Panc1 (cell line): ENCODE measurements around the gene UBXN1. TPM values are rescaled to one million over a fixed set of nuclear protein-coding genes. Genes with fewer than 3 reads are reported as not detected.

Source experiments
- ATAC-seq: fragments of 200-7000 bp; cut with Tn5 transposase; 2 replicates; pipeline ENCODE4 v1.9.1; 2020; ENCODE audit warnings: mild to moderate bottlenecking, moderate library complexity
- BruUV-seq: library from RNA; stranded (reverse); fragments of 400-500 nt; replicated peaks from 2 replicates; lab custom pipeline; 2021; lab: Mats Ljungman, UMichigan
- CTCF ChIA-PET: fragments of 300-600 bp; sonication (Branson Sonifier 250); formaldehyde crosslinking; loops from one replicate; lab custom pipeline; 2022; ENCODE audit warnings: antibody characterized with exemption; lab: Charles Lee
- POLR2A ChIA-PET: fragments of 300-600 bp; sonication (Branson Sonifier 250); formaldehyde crosslinking; loops from one replicate; lab custom pipeline; 2022; ENCODE audit warnings: antibody characterized with exemption; lab: Charles Lee
- DNase-seq: peaks from one replicate; pipeline ENCODE4 v3.0.0-alpha.2; 2010; ENCODE audit warnings: low read depth, low spot score
- H3K27ac ChIP-seq: 2 replicates; pipeline ENCODE4 v1.5.1; 2011; ENCODE audit warnings: mild to moderate bottlenecking, low read length, inconsistent platforms
- H3K27me3 ChIP-seq: fragments of 200-500 bp; sonication (Bioruptor generic); 2 replicates; pipeline ENCODE4 v1.6.0; 2014; ENCODE audit warnings: low read length, inconsistent platforms; ENCODE audit not compliant: control insufficient read depth, insufficient read depth
- H3K36me3 ChIP-seq: fragments of 200-500 bp; sonication (Bioruptor generic); 2 replicates; pipeline ENCODE4 v1.5.1; 2014; ENCODE audit warnings: inconsistent platforms, mild to moderate bottlenecking, low read length, moderate library complexity; ENCODE audit not compliant: control insufficient read depth, insufficient read depth
- H3K4me1 ChIP-seq: 2 replicates; pipeline ENCODE4 v1.5.1; 2011; ENCODE audit warnings: inconsistent platforms, mild to moderate bottlenecking, low read length, moderate library complexity; ENCODE audit not compliant: control insufficient read depth, insufficient read depth
- H3K4me3 ChIP-seq, 2 experiments: 2 replicates each; pipeline ENCODE4 v1.5.1; 2011 to 2012; ENCODE audit warnings: low read depth in 2 of 2, low read length in 2 of 2, mild to moderate bottlenecking in 2 of 2, inconsistent platforms in 1 of 2, moderate library complexity in 1 of 2
- H3K9me3 ChIP-seq: fragments of 200-500 bp; sonication (Bioruptor generic); 2 replicates; pipeline ENCODE4 v1.5.1; 2014; ENCODE audit warnings: low read depth, mild to moderate bottlenecking, inconsistent platforms, low read length, moderate library complexity; ENCODE audit not compliant: control insufficient read depth, insufficient read depth
- POLR2AphosphoS5 ChIP-seq: IDR thresholded peaks from 2 replicates; pipeline ENCODE4 v1.6.1; 2012; ENCODE audit warnings: mild to moderate bottlenecking, low read depth, low read length, moderate library complexity
- REST ChIP-seq, 2 experiments: IDR thresholded peaks; 2 replicates each; pipeline ENCODE4 v1.6.1; 2011 to 2012; ENCODE audit warnings: low read depth in 2 of 2, control low read depth in 1 of 2, low read length in 1 of 2, mild to moderate bottlenecking in 1 of 2, moderate library complexity in 1 of 2; ENCODE audit not compliant: insufficient read depth in 1 of 2
- SIN3A ChIP-seq: IDR thresholded peaks from 2 replicates; pipeline ENCODE4 v1.6.1; 2012; ENCODE audit warnings: low read depth, mild to moderate bottlenecking, low read length, moderate library complexity, borderline replicate concordance; ENCODE audit not compliant: insufficient read depth
- TCF7L2 ChIP-seq: IDR thresholded peaks from 2 replicates; pipeline ENCODE4 v1.6.1; 2011; ENCODE audit warnings: mild to moderate bottlenecking, low read depth, low read length, inconsistent platforms
- in situ Hi-C: cut with HindIII; loops from 2 replicates; pipeline ENCODE4 v1.10.0; 2016; ENCODE audit warnings: low sequenced_read_pairs, low pct_unique_long_range_greater_than_20kb
- intact Hi-C: fragments of 100-400 bp; cut with micrococcal nuclease; formaldehyde crosslinking; loops from one replicate; pipeline ENCODE4 v1.10.0; 2022; ENCODE audit not compliant: unreplicated experiment
- total RNA-seq: library from RNA; stranded (reverse); gene quantifications from one replicate; pipeline ENCODE4 v1.2.1, GENCODE V29; 2021; ENCODE audit not compliant: unreplicated experiment
- TF ChIP-seq, protein P1 (sequence below): fragments of 450-650 bp; IDR thresholded peaks from 2 replicates; pipeline ENCODE4 v1.5.1; 2017; ENCODE audit warnings: mild to moderate bottlenecking

Gene UBXN1
- total RNA-seq, 1 experiment from 2014 or later: 105 TPM

- in situ Hi-C loops (no loop called here), intact Hi-C loops (no loop called here)
- Histone ChIP-seq H3K4me3 (peak within 1 kb of the TSS; percentile 78 to 89), H3K36me3 (no peaks in the 10 kb centered on the region; the same call in 1 of the 2 replicates), H3K4me1 (peaks cover 30% of the 10 kb centered on the region), H3K27me3 (no peaks in the 10 kb centered on the region), H3K27ac (peak within 1 kb of the TSS; percentile 93), H3K9me3 (no peaks in the 10 kb centered on the region)
- BruUV-seq: no TSS peak
- DNase-seq: no peak
- ATAC-seq: peak; percentile 76
- POLR2A ChIA-PET: interaction anchor here (0.7 kb wide), 1 partner anchor 288 kb away, joined by 3 read pairs; no protein-coding TSS in a partner anchor
- CTCF ChIA-PET: interaction anchor here (0.6 kb wide), 1 partner anchor 82 kb away, joined by 5 read pairs; no protein-coding TSS in a partner anchor
- TF ChIP-seq REST (IDR thresholded peaks at IDR 0.05; ENCODE audit: insufficient read depth in 1 of 2, low read depth in 2 of 2, low read length in 1 of 2) (no peak), TCF7L2 (no peak), POLR2AphosphoS5 (peak; percentile 25), SIN3A (0 out of 2 replicates have a peak, but pooled peaks have one; percentile 63)
- TF ChIP-seq, protein P1, sequence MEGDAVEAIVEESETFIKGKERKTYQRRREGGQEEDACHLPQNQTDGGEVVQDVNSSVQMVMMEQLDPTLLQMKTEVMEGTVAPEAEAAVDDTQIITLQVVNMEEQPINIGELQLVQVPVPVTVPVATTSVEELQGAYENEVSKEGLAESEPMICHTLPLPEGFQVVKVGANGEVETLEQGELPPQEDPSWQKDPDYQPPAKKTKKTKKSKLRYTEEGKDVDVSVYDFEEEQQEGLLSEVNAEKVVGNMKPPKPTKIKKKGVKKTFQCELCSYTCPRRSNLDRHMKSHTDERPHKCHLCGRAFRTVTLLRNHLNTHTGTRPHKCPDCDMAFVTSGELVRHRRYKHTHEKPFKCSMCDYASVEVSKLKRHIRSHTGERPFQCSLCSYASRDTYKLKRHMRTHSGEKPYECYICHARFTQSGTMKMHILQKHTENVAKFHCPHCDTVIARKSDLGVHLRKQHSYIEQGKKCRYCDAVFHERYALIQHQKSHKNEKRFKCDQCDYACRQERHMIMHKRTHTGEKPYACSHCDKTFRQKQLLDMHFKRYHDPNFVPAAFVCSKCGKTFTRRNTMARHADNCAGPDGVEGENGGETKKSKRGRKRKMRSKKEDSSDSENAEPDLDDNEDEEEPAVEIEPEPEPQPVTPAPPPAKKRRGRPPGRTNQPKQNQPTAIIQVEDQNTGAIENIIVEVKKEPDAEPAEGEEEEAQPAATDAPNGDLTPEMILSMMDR: no peak
These were observed 7.1 kb downstream of the UBXN1 start, which contains the start of the genes LBHD1 and UQCC3 for GRCh38 chr11:62671608-62672389. TSS of gene LBHD1 (minus strand) at chr11:62672267. CDS start at chr11:62670031, 2,236 bp downstream. TSS of gene UQCC3 (plus strand) at chr11:62671673. CDS start at chr11:62671746, 73 bp downstream.

- no peak for DNase-seq
- Histone ChIP-seq H3K4me3 (peak overlapping the region; percentile 78 to 89), H3K4me1 (peaks cover 33% of the 10 kb centered on the region), H3K27ac (peak overlapping the region; percentile 93), H3K9me3 (no peaks in the 10 kb centered on the region), H3K27me3 (no peaks in the 10 kb centered on the region), H3K36me3 (peaks cover 2% of the 10 kb centered on the region; the same call in 1 of the 2 replicates)
- BruUV-seq: no TSS peak
- ATAC-seq: peak; percentile 29
- intact Hi-C loops: no loop called here
- CTCF ChIA-PET: interaction anchor here (0.6 kb wide), 1 partner anchor 107 kb away, joined by 5 read pairs; no protein-coding TSS in a partner anchor
- TF ChIP-seq REST (IDR thresholded peaks at IDR 0.05; ENCODE audit: insufficient read depth in 1 of 2, low read depth in 2 of 2, low read length in 1 of 2) (no peak), SIN3A (0 out of 2 replicates have a peak, but pooled peaks have one; percentile 35)
- POLR2A ChIA-PET: interaction anchor here (0.7 kb wide), 1 partner anchor 288 kb away, joined by 3 read pairs; no protein-coding TSS in a partner anchor
- in situ Hi-C loops: no loop called here
These were observed 7.7 kb downstream of the UBXN1 start for GRCh38 chr11:62671236-62671607.
